Gastrocnemius medialis (tissue), 4 donors: ENCODE data around the gene DUXB. TPM values are rescaled to one million over a fixed set of nuclear protein-coding genes. Genes with fewer than 3 reads are reported as not detected.

Experiments
- ATAC-seq, 2 donors: fragments of 150-250 bp; one replicate each; pipeline ENCODE4 v1.9.1; 2016
- DNase-seq, 2 donors: peaks; one replicate each; pipeline ENCODE4 v3.0.0-alpha.2; 2019
- H3K27ac ChIP-seq, 4 donors: fragments of 200-600 bp; sonication (generic); 1 replicate in 1 of 4; 2 replicates in 3 of 4; pipeline ENCODE4 v1.5.1; 2016 to 2018; ENCODE audit warnings: mild to moderate bottlenecking in 2 of 4, moderate library complexity in 1 of 4
- H3K27me3 ChIP-seq, 3 donors: fragments of 200-600 bp; sonication (generic) in 2 of 3; 1 replicate in 1 of 3; 2 replicates in 2 of 3; pipeline versions ENCODE4 v1.5.1 to v1.6.0; 2016 to 2019; ENCODE audit warnings: mild to moderate bottlenecking in 1 of 3, moderate library complexity in 1 of 3
- H3K36me3 ChIP-seq, 2 donors: fragments of 200-600 bp; sonication (generic) in 1 of 2; one replicate each; pipeline ENCODE4 v1.5.1; 2017 to 2018
- H3K4me1 ChIP-seq, 2 donors: fragments of 200-600 bp; sonication (generic) in 1 of 2; one replicate each; pipeline ENCODE4 v1.5.1; 2016 to 2017; ENCODE audit warnings: mild to moderate bottlenecking in 2 of 2
- H3K4me3 ChIP-seq, 4 donors: fragments of 200-600 bp; sonication (generic) in 3 of 4; 1 replicate in 1 of 4; 2 replicates in 3 of 4; pipeline ENCODE4 v1.5.1; 2016 to 2019; ENCODE audit warnings: mild to moderate bottlenecking in 2 of 4
- H3K9me3 ChIP-seq, 3 donors: fragments of 200-600 bp; sonication (generic) in 2 of 3; 1 replicate in 1 of 3; 2 replicates in 2 of 3; pipeline ENCODE4 v1.5.1; 2016 to 2019
- POLR2A ChIP-seq, 2 donors: fragments of 450-650 bp; IDR thresholded peaks; one replicate each; pipeline ENCODE4 v1.6.1; 2017; ENCODE audit warnings: antibody characterized with exemption in 2 of 2, mild to moderate bottlenecking in 2 of 2, moderate library complexity in 2 of 2
- in situ Hi-C, 4 donors: fragments of 200-750 bp; cut with MboI; loops; one replicate each; pipeline versions ENCODE4 v1.15.0 to v1.8.0; 2017; ENCODE audit warnings: low sequenced_read_pairs in 4 of 4
- intact Hi-C: fragments of 100-400 bp; cut with DNase I; formaldehyde crosslinking; loops from one replicate; pipeline ENCODE4 v1.15.1; 2023; ENCODE audit warnings: low total_unique reads
- total RNA-seq, 4 donors: library from RNA; depleted of rRNA; stranded (reverse); fragments of >200 nt; gene quantifications; one replicate each; pipeline versions ENCODE4 v1.1.0 to v1.2.3, GENCODE V29; 2016
- TF ChIP-seq, protein P1 (sequence below), 5 experiments: fragments of 450-650 bp in 3 of 5; fragments of 200-600 bp in 2 of 5; sonication (generic) in 2 of 5; IDR thresholded peaks in 4 of 5; conservative IDR thresholded peaks in 1 of 5; 1 replicate in 4 of 5; 2 replicates in 1 of 5; pipeline ENCODE4 v1.5.1; 2016 to 2019; ENCODE audit warnings: antibody characterized with exemption in 5 of 5, mild to moderate bottlenecking in 3 of 5, moderate library complexity in 3 of 5

The DUXB gene
- total RNA-seq, 4 donors from 2014 or later = not detected

DNA sequence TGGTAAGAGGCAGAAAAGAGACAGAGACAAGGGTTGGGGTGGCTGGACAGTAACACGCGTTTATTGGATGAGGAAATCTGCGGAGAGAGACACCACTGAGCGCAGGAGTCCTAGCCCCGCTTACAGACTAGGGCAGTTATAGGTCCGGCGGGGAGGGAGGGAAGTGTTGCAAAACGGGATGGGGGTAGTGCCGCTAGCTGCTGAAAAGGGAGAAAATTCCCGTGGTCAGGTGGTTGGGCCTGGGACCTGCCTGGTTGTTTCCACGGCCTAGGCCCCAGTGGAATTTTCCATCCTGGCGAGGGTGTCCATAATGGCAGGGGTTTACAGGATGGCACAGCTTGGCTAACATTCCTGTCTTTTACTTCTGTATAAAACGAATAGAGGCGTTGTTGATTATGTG is 19.0 kb downstream of the DUXB start:
- intact Hi-C loops = no loop called here
- ATAC-seq (no peak), DNase-seq (no peak)
- Histone ChIP-seq H3K4me1 (peaks cover 0 to 3% of the 10 kb centered on the region in 2 donors), H3K4me3 (no peak overlapping the region), H3K9me3 (no peaks in the 10 kb centered on the region), H3K27me3 (no peaks in the 10 kb centered on the region), H3K36me3 (no peaks in the 10 kb centered on the region), H3K27ac (no peak overlapping the region)
- in situ Hi-C loops = no loop called here
- no peak for TF ChIP-seq POLR2A (IDR thresholded peaks at IDR 0.05)
- TF ChIP-seq, protein P1, sequence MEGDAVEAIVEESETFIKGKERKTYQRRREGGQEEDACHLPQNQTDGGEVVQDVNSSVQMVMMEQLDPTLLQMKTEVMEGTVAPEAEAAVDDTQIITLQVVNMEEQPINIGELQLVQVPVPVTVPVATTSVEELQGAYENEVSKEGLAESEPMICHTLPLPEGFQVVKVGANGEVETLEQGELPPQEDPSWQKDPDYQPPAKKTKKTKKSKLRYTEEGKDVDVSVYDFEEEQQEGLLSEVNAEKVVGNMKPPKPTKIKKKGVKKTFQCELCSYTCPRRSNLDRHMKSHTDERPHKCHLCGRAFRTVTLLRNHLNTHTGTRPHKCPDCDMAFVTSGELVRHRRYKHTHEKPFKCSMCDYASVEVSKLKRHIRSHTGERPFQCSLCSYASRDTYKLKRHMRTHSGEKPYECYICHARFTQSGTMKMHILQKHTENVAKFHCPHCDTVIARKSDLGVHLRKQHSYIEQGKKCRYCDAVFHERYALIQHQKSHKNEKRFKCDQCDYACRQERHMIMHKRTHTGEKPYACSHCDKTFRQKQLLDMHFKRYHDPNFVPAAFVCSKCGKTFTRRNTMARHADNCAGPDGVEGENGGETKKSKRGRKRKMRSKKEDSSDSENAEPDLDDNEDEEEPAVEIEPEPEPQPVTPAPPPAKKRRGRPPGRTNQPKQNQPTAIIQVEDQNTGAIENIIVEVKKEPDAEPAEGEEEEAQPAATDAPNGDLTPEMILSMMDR (IDR thresholded peaks at IDR 0.05 in 4 of 5, conservative IDR thresholded peaks at IDR 0.05 in 1 of 5) = no peak

DNA sequence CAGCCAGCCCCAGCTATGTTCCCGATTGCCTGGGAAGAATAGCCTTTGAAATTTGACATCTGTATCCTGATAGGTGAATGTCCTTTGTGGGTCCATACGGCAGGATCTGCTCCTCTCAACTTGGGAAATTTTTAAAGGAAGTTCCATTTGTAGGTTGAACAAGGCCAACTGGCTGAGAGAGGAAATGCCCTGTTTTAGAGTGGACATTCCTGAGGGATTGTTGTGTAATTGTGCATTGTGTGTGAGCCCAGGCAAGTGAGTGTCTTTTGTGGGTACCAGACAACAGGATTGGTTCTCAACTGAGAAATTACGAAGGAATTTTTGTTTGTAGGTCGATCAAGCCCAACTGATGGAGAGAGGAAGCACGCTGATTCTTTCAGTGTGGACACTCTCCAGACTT is 21.9 kb downstream of the DUXB start:
- H3K9me3 ChIP-seq = no peaks in the 10 kb centered on the region
- H3K27ac ChIP-seq = peak overlapping the region in 1 of 4 donors; percentile 22
- DNase-seq = no peak
- no peaks in the 10 kb centered on the region for H3K27me3 ChIP-seq
- no peaks in the 10 kb centered on the region for H3K36me3 ChIP-seq
- in situ Hi-C loops = no loop called here
- intact Hi-C loops = no loop called here
- TF ChIP-seq, protein P1 (IDR thresholded peaks at IDR 0.05 in 4 of 5, conservative IDR thresholded peaks at IDR 0.05 in 1 of 5) = no peak
- no peak for TF ChIP-seq POLR2A (IDR thresholded peaks at IDR 0.05)
- no peaks in the 10 kb centered on the region for H3K4me1 ChIP-seq
- ATAC-seq = no peak
- no peak overlapping the region for H3K4me3 ChIP-seq

DNA sequence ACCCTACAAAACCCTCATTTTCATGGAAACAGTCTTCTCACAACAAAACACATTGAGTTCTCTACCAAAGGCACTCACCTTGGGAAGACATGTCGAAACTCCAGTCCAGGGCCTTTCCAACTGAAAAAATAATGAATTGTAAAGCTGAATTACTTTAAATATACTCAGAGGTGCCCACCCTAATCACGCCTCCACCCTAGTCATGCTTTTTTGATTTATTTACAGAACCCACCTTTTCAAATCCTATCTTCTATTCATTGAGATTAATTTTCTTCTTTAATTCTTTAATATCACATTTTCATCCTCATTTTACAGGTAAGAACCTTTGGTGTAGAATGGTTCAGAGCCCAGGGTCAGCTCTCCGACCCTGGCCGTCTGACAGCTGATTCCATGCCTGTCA is 24.4 kb downstream of the DUXB start, which contains the start of gene CPHXL2:
Gene CPHXL2, minus strand, starts transcription at position 101 of the 400 bp plus-strand sequence. Its CDS starts 10 bp downstream, at position 91.
- TF ChIP-seq, protein P1 (IDR thresholded peaks at IDR 0.05 in 4 of 5, conservative IDR thresholded peaks at IDR 0.05 in 1 of 5) = no peak
- no peak for TF ChIP-seq POLR2A (IDR thresholded peaks at IDR 0.05)
- intact Hi-C loops = no loop called here
- Histone ChIP-seq H3K27ac (no peak within 1 kb of the TSS), H3K4me1 (no peaks in the 10 kb centered on the region), H3K9me3 (no peaks in the 10 kb centered on the region), H3K36me3 (no peaks in the 10 kb centered on the region), H3K4me3 (no peak within 1 kb of the TSS), H3K27me3 (no peaks in the 10 kb centered on the region)
- ATAC-seq (no peak), DNase-seq (no peak)
- in situ Hi-C loops = no loop called here

DNA sequence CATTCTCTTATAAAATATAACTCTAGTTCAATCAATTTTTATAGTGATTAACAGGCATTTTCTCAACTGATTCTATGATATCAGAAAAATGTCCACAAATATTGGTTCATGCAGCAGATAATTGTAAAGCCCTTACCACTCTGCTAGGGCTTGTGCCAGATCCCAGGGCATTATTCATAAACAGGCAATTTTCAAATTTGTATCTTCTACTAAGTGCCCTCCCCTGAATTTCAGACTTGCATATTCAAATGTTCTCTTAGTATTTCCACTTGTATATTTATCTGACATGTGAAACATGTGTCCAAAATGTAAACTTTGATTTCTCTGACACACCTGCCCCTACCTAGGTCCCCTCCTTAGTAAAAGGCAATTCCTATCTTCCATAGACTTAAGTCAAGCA is 33.8 kb downstream of the DUXB start:
- ATAC-seq (no peak), DNase-seq (no peak)
- H3K27ac ChIP-seq = no peak overlapping the region
- no peaks in the 10 kb centered on the region for H3K36me3 ChIP-seq
- in situ Hi-C loops = no loop called here
- no peak overlapping the region for H3K4me3 ChIP-seq
- H3K4me1 ChIP-seq = no peaks in the 10 kb centered on the region
- intact Hi-C loops = no loop called here
- TF ChIP-seq, protein P1 (IDR thresholded peaks at IDR 0.05 in 4 of 5, conservative IDR thresholded peaks at IDR 0.05 in 1 of 5) = no peak
- TF ChIP-seq POLR2A (IDR thresholded peaks at IDR 0.05) = no peak
- H3K27me3 ChIP-seq = no peaks in the 10 kb centered on the region
- H3K9me3 ChIP-seq = no peaks in the 10 kb centered on the region

DNA sequence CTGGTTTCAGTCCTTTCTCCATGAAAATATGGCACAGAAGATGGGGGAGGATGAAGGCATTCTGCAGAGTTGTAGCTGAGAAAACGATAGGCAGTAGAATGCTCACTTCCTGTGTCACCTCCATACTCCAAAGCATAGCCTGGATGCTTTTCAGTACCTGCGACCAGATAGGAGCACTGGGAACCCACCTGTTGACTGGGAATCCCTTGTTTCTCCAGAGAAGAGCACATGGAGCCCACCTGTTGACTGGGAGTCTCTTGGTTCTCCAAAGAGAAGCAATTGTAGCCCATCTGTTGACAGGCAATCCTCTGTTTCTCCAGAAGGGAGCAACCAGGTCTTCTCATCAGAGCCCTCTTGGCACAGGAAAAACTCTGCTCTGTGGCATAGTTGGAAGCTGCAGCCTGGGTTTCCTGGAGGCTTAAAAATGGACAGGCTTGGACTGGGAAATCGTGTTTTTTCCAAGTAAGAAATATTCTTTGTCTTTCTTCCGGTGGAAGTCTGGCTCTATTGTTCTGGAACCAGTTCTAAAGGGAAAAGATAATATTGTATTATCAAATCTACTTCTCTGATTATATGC is 40.4 kb downstream of the DUXB start:
- Histone ChIP-seq H3K4me3 (no peak overlapping the region), H3K4me1 (peaks cover 0 to 5% of the 10 kb centered on the region in 2 donors), H3K36me3 (peaks cover 0 to 32% of the 10 kb centered on the region in 2 donors), H3K9me3 (no peaks in the 10 kb centered on the region), H3K27me3 (no peaks in the 10 kb centered on the region), H3K27ac (no peak overlapping the region)
- intact Hi-C loops = no loop called here
- no peak for DNase-seq
- in situ Hi-C loops = no loop called here
- no peak for TF ChIP-seq POLR2A (IDR thresholded peaks at IDR 0.05)
- TF ChIP-seq, protein P1 (IDR thresholded peaks at IDR 0.05 in 4 of 5, conservative IDR thresholded peaks at IDR 0.05 in 1 of 5) = no peak
- no peak for ATAC-seq
